Rectal smooth muscle tissue (tissue), 1 donor: Measurements from ENCODE around the gene UBASH3B.
"Not testable (repeated sequence)": the region's sequence is repeated elsewhere in the genome, so short reads cannot be mapped to it uniquely, and the experiment has no call there.

Experiments
- H3K27ac ChIP-seq: one replicate; pipeline ENCODE4 v1.7.0; 2013; ENCODE audit warnings: low read depth, low read length, inconsistent platforms
- H3K27me3 ChIP-seq: one replicate; pipeline ENCODE4 v1.7.0; 2013; ENCODE audit warnings: low read length; ENCODE audit not compliant: control insufficient read depth, insufficient read depth
- H3K36me3 ChIP-seq: one replicate; pipeline ENCODE4 v1.7.0; 2013; ENCODE audit warnings: low read length; ENCODE audit not compliant: control insufficient read depth, insufficient read depth
- H3K4me1 ChIP-seq: one replicate; pipeline ENCODE4 v1.7.0; 2013; ENCODE audit warnings: low read length; ENCODE audit not compliant: control insufficient read depth, insufficient read depth
- H3K4me3 ChIP-seq: one replicate; pipeline ENCODE4 v1.7.0; 2013; ENCODE audit warnings: low read length
- H3K9ac ChIP-seq: one replicate; pipeline ENCODE4 v1.7.0; 2013; ENCODE audit warnings: low read length

The UBASH3B gene

DNA sequence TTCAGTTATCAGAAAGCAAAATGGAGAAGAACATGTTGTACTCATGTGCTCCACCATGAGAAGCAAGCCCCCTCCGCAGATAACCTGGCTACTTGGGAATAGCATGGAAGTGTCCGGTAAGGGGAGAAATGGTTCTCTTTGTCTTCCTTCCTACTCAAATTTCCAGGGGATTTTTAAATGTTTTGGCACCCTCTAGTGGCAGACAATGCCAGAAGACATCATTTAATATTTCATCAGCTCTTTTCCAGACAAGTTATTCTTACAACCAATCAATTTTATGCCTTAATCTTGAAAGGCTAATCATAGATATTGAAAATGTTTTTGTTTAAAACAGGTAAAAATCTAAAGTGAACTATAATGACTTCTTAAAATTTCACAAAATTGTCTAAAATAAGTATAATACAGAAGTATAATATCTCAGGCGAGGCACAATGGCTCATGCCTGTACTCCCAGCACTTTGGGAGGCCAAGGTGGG lies 198.5 kb downstream of the UBASH3B start:
- Histone ChIP-seq H3K27me3 (no peaks in the 10 kb centered on the region), H3K4me3 (no peak overlapping the region), H3K4me1 (no peaks in the 10 kb centered on the region), H3K36me3 (no peaks in the 10 kb centered on the region), H3K9ac (no peak overlapping the region), H3K27ac (no peak overlapping the region)

DNA sequence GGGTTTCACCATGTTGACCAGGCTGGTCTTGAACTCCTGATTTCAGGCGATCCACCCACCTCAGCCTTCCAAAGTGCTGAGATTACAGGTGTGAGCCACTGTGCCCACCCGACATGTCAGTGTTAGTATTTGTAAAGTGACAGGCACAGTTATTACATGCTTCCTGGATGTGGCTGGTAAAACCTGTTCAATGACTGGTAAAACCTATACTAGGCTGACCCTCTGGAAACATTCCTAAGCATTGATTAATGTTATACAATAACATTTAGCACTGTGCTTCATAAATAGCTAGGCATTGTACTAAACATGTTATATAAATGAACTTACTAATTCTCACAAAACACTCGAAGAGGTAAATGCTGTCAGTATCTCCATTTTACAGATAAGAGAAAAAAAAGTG lies 206.1 kb downstream of the UBASH3B start:
- Histone ChIP-seq H3K27me3 (no peaks in the 10 kb centered on the region), H3K9ac (no peak overlapping the region), H3K4me1 (no peaks in the 10 kb centered on the region), H3K27ac (no peak overlapping the region), H3K36me3 (no peaks in the 10 kb centered on the region), H3K4me3 (no peak overlapping the region)

DNA sequence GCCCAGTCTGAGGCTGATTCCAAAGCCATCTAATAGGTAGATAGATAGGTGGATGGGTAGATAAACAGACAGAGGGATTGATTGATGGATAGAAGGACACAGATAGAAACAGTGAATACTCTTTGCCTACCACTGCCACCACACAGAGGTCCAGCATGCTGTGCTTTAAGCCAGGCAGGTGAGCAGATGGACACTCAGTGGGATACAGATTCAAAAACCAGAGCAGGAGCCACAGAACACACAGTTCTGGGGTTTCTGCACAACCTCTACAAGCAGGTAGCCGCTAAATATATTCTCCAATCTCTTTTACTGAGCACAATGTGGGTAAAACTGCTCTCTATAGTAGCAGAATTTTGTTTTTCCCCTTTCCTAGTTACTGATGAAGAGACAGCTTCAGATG lies 206.6 kb downstream of the UBASH3B start:
- no peak overlapping the region for H3K4me3 ChIP-seq
- no peaks in the 10 kb centered on the region for H3K4me1 ChIP-seq
- no peak overlapping the region for H3K27ac ChIP-seq
- no peaks in the 10 kb centered on the region for H3K27me3 ChIP-seq
- H3K36me3 ChIP-seq: no peaks in the 10 kb centered on the region
- no peak overlapping the region for H3K9ac ChIP-seq

DNA sequence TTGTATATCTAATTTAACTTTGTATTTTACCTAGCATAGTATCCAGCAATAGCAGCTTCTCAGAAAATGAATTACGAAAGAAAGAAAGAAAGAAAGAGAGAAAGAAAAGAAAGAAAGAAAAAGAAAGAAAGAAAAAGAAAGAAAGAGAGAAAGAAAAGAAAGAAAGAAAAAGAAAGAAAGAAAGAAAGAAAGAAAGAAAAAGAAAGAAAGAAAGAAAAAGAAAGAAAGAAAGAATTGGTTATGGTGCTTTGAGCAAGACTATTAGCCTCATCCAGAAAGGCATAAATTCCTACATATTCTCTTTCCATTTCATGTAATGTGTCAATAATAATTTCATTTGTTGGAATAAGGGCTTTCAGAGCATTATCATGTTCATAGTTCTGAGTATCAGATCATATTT lies 207.6 kb downstream of the UBASH3B start:
- not testable (repeated sequence) for H3K27ac ChIP-seq, H3K27me3 ChIP-seq, H3K9ac ChIP-seq, H3K36me3 ChIP-seq, H3K4me1 ChIP-seq, H3K4me3 ChIP-seq

DNA sequence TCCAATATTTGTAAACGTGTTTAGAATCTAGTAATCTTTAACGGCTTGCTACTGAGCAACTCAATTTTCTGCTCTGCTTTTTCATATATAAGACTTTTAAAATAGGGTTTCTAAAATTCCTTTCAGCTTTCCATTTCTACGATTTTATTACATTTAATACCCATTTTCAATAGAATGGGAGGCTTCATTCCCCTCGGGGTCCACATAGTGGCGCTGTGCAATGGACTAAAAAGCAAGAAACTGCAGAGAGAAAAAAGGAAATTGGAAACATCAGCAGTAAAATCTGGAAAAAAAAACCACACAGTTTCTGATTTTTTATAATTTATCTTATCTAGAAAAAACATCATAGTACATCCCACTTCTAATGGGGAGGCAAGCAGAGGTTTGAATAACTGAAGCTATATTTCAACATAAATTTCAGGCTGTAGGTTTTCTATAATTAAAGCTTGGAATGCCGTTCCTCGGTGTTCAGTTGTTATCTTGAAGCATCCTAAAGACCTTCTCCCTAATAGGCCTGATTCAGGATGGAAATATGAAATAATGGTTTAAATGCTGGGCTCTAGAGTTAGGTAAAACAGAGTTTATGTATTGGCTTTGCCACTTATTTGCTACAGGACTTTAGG lies 208.3 kb downstream of the UBASH3B start:
- Histone ChIP-seq H3K36me3 (no peaks in the 10 kb centered on the region), H3K27me3 (no peaks in the 10 kb centered on the region)

More for the DNA sequence above, 208.3 kb downstream of the UBASH3B start:
- H3K9ac ChIP-seq: no peak overlapping the region
- H3K27ac ChIP-seq: no peak overlapping the region
- no peaks in the 10 kb centered on the region for H3K4me1 ChIP-seq
- no peak overlapping the region for H3K4me3 ChIP-seq
